ENCODE results near the gene ARMC8.
"Not testable (repeated sequence)": the region's sequence is repeated elsewhere in the genome, so short reads cannot be mapped to it uniquely, and the experiment has no call there.

ARMC8 gene, protein sequence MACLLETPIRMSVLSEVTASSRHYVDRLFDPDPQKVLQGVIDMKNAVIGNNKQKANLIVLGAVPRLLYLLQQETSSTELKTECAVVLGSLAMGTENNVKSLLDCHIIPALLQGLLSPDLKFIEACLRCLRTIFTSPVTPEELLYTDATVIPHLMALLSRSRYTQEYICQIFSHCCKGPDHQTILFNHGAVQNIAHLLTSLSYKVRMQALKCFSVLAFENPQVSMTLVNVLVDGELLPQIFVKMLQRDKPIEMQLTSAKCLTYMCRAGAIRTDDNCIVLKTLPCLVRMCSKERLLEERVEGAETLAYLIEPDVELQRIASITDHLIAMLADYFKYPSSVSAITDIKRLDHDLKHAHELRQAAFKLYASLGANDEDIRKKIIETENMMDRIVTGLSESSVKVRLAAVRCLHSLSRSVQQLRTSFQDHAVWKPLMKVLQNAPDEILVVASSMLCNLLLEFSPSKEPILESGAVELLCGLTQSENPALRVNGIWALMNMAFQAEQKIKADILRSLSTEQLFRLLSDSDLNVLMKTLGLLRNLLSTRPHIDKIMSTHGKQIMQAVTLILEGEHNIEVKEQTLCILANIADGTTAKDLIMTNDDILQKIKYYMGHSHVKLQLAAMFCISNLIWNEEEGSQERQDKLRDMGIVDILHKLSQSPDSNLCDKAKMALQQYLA

DNA sequence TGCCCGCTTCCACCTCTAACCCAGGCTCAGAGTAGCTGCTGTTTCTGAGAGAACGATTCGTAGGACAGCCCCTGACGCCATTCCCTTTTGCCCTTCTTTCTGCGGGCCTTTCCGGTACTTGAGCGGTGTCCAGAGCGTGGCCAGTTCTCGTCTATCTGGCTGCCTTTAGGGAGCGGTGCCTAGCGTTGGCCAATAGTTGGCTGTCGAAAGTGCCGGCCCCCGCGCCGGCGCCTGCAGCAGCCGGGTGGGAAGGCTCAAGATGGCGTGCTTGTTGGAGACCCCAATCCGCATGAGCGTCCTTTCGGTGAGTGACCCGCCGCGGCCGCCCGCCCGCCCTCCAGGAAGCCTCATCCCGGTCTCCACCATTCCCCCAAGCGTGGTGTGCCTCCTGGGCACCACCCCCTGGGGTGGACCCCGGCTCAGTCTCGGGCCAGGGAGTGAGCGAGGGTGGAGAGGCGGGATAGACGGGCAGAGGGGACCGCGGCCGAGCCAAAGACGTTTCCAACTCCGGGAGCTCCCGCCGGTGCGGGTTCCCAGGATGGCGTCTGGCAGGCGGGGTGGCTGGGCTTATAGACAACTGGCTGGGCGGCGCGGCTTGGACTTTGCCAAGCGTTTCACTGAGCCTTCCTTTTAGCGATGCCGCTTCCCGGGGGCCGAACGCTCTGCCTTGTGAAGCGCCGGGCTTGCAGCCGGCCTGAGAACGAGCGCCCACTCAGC, at the start of gene ARMC8:
TSS of gene ARMC8 (plus strand) at position 6 of the 717 bp plus-strand sequence. CDS start at position 260, 254 bp downstream.
- DNase-seq (ENCODE audit: low read depth) = peak; percentile 45
- H3K4me3 ChIP-seq (ENCODE audit: low read depth, low read length) = peak within 1 kb of the TSS; percentile 80

DNA sequence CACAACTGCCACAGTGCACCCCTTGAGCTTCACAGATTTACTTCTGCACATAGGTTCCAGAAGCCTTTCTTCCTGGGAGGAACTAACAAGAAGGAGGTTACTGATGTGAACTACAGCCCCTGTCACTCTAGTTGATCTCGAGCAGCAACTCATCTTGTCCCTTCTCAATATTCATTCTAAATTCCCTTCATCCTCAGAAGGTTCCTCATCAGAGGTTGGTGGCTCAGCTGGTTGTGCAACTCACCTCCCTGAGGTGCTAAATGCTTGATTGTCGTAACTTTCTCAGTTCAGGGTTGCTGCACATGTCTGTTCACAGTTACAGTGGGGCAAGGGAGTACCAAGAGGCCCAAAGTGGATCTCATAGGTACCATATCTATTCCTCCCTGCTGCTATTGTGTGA, 49.2 kb upstream of the ARMC8 start:
- no peak overlapping the region for H3K4me3 ChIP-seq (ENCODE audit: low read depth, low read length)
- no peak for DNase-seq (ENCODE audit: low read depth)

DNA sequence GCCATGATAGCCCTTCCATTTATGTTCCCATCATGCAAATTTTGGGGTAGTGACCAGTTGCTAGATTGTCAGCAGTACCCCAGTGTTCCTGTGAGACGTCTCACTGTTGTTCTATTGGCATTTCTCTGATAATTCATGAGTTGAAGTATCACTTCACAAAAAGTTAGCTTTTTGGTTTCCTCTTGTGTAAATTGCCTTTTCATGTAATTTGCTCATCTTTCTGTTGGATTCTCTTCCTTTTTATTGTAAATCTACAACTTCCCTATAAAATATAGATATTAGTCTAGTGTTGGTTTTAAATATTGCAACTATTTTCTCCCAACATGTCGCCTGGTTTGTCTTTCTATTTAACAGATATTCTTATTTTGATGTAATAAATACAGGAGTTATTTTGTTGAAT, 47.4 kb upstream of the ARMC8 start:
- H3K4me3 ChIP-seq (ENCODE audit: low read depth, low read length) = no peak overlapping the region
- DNase-seq (ENCODE audit: low read depth) = no peak

DNA sequence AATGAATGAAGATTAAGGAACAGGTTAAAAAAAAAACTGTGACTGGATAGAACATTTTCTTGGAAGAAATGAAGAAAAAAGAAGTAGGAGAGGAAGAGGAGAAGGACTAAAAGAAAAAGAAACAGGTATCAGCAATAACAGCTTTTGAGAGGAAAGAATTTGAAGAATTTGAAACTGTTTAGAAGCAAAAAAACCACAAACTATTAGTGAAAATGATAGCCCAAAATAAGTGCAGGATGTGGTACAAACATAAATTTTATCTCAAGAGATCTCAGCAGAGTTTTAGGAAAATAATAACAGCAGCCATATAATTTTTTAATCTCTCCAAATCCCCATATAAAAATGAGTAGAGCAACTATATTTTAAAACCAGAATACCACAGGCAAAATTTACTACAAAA, 46.2 kb upstream of the ARMC8 start:
- no peak for DNase-seq (ENCODE audit: low read depth)
- H3K4me3 ChIP-seq (ENCODE audit: low read depth, low read length) = no peak overlapping the region

DNA sequence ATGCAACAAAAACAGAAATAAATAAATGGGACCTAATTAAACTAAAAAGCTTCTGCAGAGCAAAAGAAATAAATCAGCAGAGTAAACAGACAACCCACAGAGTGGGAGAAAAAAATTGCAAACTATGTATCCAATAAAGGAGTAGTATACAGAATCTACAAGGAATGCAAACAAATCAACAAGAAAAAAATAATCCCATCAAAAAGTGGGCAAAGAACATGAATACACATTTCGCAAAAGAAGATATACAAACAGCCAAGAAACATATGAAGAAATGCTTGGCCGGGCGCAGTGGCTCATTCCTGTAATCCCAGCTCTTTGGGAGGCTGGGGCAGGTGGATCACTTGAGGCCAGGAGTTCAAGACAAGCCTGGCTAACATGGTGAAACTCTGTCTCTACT, 44.9 kb upstream of the ARMC8 start:
- H3K4me3 ChIP-seq (ENCODE audit: low read depth, low read length); DNase-seq (ENCODE audit: low read depth): not testable (repeated sequence)

DNA sequence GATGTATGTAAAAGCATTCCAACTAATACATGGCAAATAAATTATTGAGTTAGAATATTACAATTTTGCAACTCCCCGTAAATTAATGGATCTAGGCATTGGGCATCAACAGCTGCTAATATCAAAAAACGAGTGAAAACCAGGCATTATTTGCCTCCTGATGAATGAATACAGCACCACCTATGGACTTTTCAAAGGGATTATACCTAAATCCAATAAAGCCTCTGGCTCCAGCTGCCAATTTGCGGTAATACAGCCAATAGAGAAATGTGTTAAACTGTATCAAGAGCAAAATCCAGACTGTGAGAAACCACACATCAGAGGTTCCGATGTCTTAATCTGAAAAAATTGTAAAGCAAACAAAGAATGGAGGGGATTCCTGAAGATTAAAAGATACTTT, 38.6 kb upstream of the ARMC8 start:
- no peak for DNase-seq (ENCODE audit: low read depth)

DNA sequence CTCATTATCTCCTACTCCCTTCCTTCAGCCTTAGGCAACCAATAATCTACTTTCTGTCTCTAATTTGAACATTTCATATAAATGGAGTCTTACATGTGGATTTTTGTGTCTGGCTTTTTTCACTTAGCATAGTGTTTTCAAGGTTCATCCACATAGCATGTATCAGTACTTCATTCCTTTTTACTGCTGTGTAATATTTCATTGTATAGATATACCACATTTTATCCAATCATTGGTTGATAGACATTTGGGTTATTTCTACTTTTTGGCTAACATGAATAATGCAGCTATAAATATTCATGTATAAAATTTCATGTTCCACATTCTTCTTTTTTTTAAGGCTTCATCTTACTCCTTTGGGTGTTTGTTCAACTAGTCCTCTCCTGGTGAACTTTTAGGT, 32.6 kb upstream of the ARMC8 start:
- DNase-seq (ENCODE audit: low read depth) = no peak
- H3K4me3 ChIP-seq (ENCODE audit: low read depth, low read length) = no peak overlapping the region

More for the DNA sequence above, 38.6 kb upstream of the ARMC8 start:
- no peak overlapping the region for H3K4me3 ChIP-seq (ENCODE audit: low read depth, low read length)

DNA sequence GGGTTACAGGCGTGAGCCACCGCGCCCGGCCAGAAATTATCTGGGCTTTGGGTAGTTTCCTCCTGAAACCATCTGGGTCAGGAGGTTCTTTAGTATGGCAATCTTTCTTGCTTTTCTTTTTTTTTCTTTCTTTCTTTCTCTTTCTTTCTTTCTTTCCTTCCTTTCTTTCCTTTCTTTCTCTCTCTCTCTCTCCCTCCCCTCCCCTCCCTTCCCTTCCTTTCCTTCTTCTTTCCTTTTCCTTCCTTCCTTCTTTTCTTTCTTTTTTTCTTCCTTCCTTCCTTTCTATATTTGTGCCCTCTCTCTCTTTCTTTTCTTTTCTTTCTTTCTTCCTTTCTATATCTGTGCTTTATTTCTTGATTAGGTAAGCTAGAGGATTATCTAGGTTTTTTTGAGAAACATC, 29.4 kb upstream of the ARMC8 start:
- DNase-seq (ENCODE audit: low read depth) = no peak
- H3K4me3 ChIP-seq (ENCODE audit: low read depth, low read length) = no peak overlapping the region

DNA sequence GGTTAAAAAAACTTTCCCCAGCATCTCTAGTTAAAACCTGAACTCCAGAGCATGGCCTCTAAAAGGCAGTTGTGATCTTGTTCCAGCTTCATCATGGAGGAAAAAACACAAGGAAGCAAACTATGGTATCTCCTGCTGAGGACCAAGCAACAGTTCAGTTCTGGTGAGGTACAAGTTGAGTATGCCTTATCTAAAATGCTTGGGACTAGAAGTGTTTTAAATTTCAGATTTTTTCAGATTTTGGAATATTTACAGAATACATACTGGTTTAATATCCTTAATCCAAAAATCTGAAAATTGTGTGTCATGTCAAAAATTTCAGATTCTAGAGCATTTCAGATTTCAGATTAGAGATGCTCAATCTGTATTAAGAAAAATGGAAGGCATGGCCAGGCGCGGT, 22.0 kb upstream of the ARMC8 start:
- H3K4me3 ChIP-seq (ENCODE audit: low read depth, low read length) = no peak overlapping the region
- DNase-seq (ENCODE audit: low read depth) = no peak

DNA sequence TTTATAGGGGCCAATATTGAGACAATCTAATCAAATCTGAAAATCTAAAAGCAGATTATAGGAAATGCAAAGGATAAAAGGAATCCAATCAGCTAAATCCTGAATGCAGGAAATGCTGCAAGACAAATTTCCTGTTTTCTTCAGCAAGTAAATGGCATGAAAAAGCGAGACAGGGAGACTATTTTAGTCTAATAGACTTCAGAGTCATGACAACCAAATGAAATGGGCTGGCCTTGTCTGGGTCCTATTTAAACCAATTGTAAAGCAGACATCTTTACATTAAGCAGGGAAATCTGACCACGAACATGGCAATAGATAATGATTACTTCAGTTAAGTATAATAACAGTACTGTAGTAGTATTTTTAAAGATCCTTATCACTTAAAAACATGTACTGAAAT, 14.5 kb upstream of the ARMC8 start:
- no peak for DNase-seq (ENCODE audit: low read depth)
- no peak overlapping the region for H3K4me3 ChIP-seq (ENCODE audit: low read depth, low read length)

DNA sequence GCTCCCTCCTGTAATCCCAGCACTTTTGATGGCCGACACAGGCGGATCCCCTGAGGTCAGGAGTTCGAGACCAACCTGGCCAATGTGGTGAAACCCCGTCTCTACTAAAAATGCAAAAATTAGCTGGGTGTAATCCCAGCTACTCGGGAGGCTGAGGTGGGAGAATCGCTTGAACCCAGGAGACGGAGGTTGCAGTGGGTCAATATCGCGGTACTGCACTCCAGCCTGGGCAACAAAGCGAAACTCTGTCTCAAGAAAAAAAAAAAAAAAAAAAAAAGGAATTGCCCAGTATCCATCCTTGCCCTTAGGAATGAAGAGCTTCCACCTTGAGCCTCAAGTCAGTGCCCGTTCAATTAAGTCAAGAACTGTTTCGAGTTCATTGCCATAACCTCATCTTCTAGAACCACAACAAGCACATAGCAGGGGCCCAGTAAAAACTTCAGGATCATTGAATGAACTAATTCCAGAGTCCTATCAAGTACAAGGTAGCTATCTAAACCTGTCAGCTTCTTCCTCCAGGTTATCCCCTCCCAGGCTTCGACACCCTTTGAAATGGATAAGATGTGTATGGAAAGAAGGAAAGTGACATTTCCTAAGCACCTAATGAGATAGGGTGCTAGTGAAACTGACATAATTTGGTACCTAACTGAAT, 13.2 kb upstream of the ARMC8 start:
- H3K4me3 ChIP-seq (ENCODE audit: low read depth, low read length) = peak overlapping the region; percentile 75

DNA sequence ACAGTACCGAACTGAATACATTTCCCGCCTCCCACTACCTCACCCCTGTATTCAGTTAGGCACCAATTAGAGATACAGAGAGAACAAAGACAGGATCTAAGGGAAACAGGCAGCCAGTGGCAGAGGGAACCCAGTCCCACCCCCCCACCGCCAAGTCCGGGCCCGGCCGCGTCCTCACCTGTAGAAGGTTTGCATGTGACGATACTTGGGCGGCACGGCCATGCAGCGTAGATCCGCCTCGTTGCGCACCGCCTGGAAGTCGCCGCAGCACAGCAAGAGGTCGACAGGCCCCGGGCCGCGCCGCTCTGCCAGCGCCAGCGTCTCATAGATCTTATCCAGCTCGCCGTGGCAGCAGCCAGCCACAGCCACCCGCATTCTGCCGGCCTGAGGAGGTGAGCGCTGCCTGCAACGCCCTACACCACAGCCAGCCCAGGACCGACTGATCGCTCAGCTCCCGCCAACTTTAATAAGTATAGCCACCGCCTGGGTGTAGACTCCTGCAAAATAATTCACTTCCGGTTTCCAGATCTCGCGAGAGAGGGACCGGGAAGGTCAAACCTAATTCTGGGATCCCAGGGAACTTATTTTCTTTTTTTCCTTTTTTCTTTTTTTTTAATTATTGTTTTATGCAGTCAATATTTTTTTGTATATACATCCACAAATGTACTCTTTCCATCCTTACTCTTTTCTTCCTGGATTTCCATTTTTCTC, 12.5 kb upstream of the ARMC8 start, which contains the start of gene DBR1:
TSS of gene DBR1 (minus strand) at position 501 of the 711 bp plus-strand sequence. CDS start at position 375, 126 bp downstream.
- DNase-seq (ENCODE audit: low read depth) = peak; percentile 33
- H3K4me3 ChIP-seq (ENCODE audit: low read depth, low read length) = peak within 1 kb of the TSS; percentile 75

More for the DNA sequence above, 13.2 kb upstream of the ARMC8 start:
- DNase-seq (ENCODE audit: low read depth) = no peak

DNA sequence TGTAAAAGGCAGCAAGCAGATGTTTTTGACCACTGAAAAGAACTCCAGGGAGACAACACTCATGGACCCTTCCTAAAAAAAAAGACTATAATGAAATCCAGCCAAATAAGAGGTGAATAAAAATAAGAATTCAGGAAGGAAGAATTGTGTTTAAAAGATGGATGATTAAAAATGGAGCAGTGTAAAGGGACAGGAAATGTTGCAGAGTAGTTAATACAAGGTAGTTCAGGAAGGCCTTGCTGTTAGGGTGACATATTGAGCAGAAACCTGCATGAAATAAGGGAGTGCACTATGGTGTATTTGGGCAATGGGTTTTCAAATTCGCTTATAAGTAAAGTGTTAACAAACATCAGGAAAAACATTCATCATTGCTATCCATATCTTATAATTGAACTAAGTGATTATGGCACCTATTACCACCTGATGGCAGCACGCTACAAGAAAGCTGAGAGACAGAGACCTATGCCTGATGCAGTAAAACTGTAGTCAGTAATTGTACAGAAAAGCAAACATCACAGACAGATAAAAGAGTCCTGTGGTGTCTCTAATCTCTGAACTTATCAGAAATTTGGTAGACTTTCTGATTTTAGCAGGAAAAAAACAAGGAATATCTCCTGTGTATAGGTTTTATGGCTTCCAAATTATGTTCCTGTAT, 6.6 kb upstream of the ARMC8 start:
- H3K4me3 ChIP-seq (ENCODE audit: low read depth, low read length) = no peak overlapping the region
- DNase-seq (ENCODE audit: low read depth) = peak; percentile 23

DNA sequence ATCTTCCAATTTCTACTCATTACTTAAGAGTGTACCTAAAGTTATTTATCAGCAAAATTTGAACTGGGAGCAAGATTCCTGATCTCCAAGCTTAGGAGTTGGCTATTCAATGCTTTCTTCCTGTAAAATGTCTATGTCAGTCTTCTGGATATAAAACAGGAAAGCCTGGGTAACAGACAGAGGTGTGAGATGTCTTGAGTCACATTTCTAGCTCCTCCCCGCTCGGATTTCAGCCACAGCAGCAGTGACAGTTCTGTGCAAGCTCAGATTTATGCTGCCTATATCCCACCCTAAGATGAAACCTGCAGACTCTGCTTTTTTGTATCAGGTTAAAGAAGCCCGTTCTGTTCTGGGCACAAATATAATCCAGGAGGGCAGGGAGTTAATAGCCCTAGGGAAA, 2.1 kb upstream of the ARMC8 start:
- no peak overlapping the region for H3K4me3 ChIP-seq (ENCODE audit: low read depth, low read length)
- no peak for DNase-seq (ENCODE audit: low read depth)

DNA sequence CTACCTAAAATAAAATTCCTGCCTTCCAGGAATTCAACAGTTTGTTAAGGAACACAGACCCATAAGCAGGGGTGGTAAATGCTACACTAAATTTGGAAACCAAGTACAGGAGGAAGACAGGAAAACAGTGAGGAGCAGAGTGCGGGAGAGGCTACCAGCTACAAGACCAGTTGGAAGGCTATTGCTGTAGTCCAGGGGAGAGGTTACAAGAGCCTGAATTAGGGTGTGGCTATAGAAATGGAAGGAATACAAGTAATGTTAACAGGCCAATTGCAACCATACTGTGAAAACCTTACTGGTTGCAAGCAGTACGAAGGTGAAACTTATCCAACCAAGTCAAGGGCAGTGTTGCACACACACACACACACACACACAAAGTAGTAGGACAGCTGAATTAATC, 880 bp upstream of the ARMC8 start:
- H3K4me3 ChIP-seq (ENCODE audit: low read depth, low read length) = peak overlapping the region; percentile 80
- no peak for DNase-seq (ENCODE audit: low read depth)

DNA sequence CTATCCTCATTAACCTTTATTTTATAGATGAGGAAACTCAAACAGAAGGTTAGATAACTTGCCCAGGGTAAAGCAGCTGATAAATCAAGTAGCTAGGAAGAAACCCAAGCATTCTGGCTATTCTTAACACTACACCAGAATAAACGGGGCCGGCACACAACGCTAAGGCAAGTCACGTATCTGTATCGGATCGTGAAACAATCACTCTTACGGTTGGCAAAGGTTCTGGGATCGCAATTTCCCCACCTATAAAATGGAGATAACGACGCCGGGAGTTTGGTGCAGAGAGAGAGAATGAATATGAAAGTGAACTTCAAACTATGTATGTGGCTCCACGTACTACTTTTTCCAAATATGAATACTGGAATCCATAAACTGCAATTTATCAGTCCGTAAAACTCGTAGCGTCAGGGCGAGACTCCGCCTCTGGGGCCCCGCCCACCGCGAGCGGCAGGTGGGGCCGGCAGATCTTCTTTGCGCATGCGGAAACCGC, 252 bp upstream of the ARMC8 start:
- DNase-seq (ENCODE audit: low read depth) = no peak
- peak overlapping the region; percentile 80 for H3K4me3 ChIP-seq (ENCODE audit: low read depth, low read length)

DNA sequence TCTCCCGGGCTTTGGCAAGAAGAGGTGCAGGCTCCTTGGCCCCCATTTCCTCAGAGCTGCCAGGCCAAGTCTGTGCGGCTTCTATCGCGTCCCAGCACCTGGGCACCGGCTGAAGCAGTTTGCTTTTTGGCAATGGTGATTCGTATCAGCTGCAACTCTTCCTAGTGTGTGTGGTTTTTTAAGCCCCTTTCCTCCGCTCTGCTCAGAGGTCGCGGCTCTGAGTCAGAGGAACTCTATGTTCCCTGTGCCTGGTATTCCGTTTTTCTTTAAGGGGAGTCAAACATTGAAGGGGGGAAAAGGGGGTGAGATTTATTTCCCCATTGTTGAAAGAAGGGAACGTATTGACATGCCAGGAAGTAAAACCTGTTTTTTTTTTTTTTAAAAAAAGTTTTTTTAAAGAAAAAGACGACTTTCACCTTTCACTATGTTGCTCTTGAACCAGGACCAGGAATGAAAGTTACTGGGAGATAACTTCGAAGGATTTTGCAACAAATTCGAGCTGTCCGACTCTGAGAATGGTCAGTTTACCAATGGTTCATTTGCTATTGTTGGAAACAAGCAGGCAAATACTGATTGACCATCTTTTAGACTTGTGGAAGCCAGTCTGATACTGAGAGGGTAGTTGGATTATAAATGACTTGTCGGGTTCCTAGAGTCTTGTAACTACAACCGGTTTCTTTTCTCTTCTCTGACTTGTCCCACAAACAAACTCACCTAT, 1.1 kb downstream of the ARMC8 start:
- DNase-seq (ENCODE audit: low read depth) = peak; percentile 70
- H3K4me3 ChIP-seq (ENCODE audit: low read depth, low read length) = peak overlapping the region; percentile 80

DNA sequence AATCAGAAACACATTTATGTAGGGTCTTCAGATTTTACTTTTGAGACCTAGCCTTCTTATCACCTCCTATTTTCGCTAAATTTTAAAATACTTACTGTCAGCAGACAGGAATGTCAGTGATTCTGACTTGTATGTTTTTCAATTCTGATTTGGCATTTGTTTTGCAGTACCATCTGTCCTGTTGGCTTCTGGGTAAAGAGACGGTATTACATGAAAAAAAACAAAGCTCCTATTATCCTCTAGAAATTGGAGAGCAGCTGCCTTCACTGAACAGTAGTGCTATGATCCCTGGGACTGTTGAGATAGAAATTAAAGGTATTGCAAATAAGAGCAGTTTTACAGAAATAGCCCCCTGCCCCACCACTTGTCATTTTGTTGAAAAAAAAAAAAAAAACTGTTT, 8.4 kb downstream of the ARMC8 start:
- DNase-seq (ENCODE audit: low read depth) = no peak
- H3K4me3 ChIP-seq (ENCODE audit: low read depth, low read length) = no peak overlapping the region

All from skeletal muscle cell (primary cell).